HL-60 (cell line): ENCODE data around the gene ADAT2.

Experiments used
- GABPA ChIP-seq: IDR thresholded peaks from 2 replicates; pipeline ENCODE4 v1.6.1; 2012; ENCODE audit warnings: low read depth
- POLR2AphosphoS5 ChIP-seq: IDR thresholded peaks from 2 replicates; pipeline ENCODE4 v1.6.1; 2012; ENCODE audit warnings: low read depth
- SPI1 ChIP-seq: IDR thresholded peaks from 2 replicates; pipeline ENCODE4 v1.6.1; 2012; ENCODE audit warnings: low read depth, mild to moderate bottlenecking, borderline replicate concordance
- TF ChIP-seq, protein P1 (sequence below): IDR thresholded peaks from one replicate; pipeline ENCODE4 v1.5.1; 2011; ENCODE audit warnings: low read length, control low read depth, inconsistent platforms; ENCODE audit not compliant: insufficient read depth
- TF ChIP-seq, protein P2 (sequence below): IDR thresholded peaks from 2 replicates; pipeline ENCODE4 v1.6.1; 2012; ENCODE audit warnings: low read depth; ENCODE audit not compliant: insufficient replicate concordance

DNA sequence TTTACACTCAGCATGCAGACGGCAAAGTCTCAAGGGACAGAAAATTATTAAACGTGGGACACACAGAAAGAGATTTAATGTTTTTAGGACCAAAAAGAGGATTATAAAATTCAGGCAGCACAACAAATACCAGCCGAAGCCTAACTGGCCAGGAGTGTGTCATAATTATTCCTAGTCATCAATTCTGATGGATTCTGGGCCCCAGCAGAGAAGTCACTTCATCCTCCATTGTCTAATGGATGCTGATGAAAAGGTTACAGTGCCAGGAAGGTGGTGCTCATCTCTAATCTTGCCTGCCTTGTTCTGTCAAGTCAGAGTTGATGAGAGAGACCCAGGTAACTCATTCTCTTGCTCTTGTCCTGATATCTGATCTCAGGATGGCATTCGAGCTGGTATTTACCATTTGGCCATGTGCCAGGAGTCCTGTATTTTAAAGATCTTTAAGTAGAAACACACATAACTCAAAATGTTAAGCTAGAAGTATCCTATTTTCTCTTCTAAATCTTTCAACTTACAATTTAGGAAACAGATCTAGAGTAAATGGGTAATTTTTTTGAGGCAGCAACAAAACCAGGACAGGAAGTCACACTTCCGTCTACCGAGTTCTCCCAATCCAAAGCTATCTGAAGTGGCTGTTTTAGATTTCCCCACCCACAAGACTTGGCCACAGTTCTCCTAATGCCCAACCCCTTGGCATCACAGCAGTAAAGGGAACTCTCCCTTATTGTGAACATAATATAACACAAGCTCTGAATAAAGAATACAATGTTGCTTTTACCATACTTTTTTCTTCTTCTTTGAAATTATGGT, 50.0 kb downstream of the ADAT2 start:
- TF ChIP-seq, protein P1, sequence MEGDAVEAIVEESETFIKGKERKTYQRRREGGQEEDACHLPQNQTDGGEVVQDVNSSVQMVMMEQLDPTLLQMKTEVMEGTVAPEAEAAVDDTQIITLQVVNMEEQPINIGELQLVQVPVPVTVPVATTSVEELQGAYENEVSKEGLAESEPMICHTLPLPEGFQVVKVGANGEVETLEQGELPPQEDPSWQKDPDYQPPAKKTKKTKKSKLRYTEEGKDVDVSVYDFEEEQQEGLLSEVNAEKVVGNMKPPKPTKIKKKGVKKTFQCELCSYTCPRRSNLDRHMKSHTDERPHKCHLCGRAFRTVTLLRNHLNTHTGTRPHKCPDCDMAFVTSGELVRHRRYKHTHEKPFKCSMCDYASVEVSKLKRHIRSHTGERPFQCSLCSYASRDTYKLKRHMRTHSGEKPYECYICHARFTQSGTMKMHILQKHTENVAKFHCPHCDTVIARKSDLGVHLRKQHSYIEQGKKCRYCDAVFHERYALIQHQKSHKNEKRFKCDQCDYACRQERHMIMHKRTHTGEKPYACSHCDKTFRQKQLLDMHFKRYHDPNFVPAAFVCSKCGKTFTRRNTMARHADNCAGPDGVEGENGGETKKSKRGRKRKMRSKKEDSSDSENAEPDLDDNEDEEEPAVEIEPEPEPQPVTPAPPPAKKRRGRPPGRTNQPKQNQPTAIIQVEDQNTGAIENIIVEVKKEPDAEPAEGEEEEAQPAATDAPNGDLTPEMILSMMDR = no peak
- TF ChIP-seq POLR2AphosphoS5 (no peak), GABPA (no peak), SPI1 (peak; percentile 77; the same call in 1 of the 2 replicates)
- TF ChIP-seq, protein P2, sequence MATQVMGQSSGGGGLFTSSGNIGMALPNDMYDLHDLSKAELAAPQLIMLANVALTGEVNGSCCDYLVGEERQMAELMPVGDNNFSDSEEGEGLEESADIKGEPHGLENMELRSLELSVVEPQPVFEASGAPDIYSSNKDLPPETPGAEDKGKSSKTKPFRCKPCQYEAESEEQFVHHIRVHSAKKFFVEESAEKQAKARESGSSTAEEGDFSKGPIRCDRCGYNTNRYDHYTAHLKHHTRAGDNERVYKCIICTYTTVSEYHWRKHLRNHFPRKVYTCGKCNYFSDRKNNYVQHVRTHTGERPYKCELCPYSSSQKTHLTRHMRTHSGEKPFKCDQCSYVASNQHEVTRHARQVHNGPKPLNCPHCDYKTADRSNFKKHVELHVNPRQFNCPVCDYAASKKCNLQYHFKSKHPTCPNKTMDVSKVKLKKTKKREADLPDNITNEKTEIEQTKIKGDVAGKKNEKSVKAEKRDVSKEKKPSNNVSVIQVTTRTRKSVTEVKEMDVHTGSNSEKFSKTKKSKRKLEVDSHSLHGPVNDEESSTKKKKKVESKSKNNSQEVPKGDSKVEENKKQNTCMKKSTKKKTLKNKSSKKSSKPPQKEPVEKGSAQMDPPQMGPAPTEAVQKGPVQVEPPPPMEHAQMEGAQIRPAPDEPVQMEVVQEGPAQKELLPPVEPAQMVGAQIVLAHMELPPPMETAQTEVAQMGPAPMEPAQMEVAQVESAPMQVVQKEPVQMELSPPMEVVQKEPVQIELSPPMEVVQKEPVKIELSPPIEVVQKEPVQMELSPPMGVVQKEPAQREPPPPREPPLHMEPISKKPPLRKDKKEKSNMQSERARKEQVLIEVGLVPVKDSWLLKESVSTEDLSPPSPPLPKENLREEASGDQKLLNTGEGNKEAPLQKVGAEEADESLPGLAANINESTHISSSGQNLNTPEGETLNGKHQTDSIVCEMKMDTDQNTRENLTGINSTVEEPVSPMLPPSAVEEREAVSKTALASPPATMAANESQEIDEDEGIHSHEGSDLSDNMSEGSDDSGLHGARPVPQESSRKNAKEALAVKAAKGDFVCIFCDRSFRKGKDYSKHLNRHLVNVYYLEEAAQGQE = no peak
